RWPE1 (cell line): ENCODE measurements around the gene ASCL1.

ENCODE experiments used
- CTCF ChIA-PET: fragments of 350-600 bp; sonication (Branson Sonifier 250); formaldehyde crosslinking; extraction: SDS; loops from one replicate; lab custom pipeline; 2021; lab: Yijun Ruan, JAX
- POLR2A ChIA-PET: fragments of 400-600 bp; formaldehyde crosslinking; extraction: SDS; loops from one replicate; lab custom pipeline; 2020; ENCODE audit warnings: antibody characterized with exemption; ENCODE audit not compliant: low non-redundant PET; lab: Yijun Ruan, JAX
- DNase-seq: peaks from one replicate; pipeline ENCODE4 v3.0.0; 2012; ENCODE audit warnings: low spot score
- H3K27ac ChIP-seq: fragments of 450-650 bp; 2 replicates; pipeline ENCODE4 v1.5.1; 2017
- TF ChIP-seq, protein P1 (sequence below): fragments of 450-650 bp; conservative IDR thresholded peaks from 2 replicates; pipeline ENCODE4 v1.5.1; 2017; ENCODE audit warnings: low read depth, mild to moderate bottlenecking

Gene ASCL1

DNA sequence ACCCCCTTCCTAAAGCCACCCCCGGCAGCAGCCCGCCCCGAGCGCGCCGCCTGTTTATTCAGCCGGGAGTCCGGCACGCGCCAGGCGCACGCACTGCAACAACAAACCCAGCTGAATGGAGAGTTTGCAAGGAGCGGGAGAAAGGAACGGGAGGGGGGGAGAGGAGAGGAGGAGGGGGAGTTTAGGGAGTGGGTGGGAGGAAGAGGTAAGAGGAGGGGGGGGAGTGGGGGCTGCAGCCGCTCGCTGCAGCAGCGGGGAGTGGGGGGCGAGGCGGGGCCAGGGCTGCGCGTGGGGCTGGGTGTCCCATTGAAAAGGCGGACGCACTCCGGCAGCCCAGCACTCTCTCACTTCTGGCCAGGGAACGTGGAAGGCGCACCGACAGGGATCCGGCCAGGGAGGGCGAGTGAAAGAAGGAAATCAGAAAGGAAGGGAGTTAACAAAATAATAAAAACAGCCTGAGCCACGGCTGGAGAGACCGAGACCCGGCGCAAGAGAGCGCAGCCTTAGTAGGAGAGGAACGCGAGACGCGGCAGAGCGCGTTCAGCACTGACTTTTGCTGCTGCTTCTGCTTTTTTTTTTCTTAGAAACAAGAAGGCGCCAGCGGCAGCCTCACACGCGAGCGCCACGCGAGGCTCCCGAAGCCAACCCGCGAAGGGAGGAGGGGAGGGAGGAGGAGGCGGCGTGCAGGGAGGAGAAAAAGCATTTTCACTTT lies at the start of gene ASCL1:
Gene ASCL1, plus strand, starts transcription at position 336 of the 712 bp plus-strand sequence. CDS start 571 bp downstream, outside the sequence.
- DNase-seq: no peak
- CTCF ChIA-PET: interaction anchor here (0.6 to 0.7 kb wide), 2 partner anchors 591 to 1070 kb away, joined by 4 read pairs; no protein-coding TSS in a partner anchor
- POLR2A ChIA-PET: no interaction called here
- H3K27ac ChIP-seq: no peak within 1 kb of the TSS
- TF ChIP-seq, protein P1, sequence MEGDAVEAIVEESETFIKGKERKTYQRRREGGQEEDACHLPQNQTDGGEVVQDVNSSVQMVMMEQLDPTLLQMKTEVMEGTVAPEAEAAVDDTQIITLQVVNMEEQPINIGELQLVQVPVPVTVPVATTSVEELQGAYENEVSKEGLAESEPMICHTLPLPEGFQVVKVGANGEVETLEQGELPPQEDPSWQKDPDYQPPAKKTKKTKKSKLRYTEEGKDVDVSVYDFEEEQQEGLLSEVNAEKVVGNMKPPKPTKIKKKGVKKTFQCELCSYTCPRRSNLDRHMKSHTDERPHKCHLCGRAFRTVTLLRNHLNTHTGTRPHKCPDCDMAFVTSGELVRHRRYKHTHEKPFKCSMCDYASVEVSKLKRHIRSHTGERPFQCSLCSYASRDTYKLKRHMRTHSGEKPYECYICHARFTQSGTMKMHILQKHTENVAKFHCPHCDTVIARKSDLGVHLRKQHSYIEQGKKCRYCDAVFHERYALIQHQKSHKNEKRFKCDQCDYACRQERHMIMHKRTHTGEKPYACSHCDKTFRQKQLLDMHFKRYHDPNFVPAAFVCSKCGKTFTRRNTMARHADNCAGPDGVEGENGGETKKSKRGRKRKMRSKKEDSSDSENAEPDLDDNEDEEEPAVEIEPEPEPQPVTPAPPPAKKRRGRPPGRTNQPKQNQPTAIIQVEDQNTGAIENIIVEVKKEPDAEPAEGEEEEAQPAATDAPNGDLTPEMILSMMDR: no peak

DNA sequence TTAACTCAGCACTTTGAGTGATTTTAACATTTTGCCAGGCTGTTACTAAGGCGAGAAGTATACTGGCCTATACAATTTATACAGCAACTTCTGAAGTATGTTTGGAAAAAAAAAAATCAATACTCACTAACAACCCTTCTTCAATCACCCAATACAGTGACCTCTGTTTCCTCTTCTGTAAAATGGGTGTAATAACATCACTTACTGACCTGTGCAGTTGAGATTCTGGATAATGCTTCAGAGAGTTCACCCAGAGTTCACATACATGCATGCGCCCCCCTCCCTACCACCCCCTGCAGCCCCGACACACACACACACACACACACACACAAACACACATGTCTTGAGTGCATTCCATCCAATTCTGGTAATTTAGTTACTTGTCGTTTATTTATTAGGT lies 49.6 kb upstream of the ASCL1 start:
- DNase-seq: no peak
- ChIA-PET CTCF (no interaction called here), POLR2A (no interaction called here)

DNA sequence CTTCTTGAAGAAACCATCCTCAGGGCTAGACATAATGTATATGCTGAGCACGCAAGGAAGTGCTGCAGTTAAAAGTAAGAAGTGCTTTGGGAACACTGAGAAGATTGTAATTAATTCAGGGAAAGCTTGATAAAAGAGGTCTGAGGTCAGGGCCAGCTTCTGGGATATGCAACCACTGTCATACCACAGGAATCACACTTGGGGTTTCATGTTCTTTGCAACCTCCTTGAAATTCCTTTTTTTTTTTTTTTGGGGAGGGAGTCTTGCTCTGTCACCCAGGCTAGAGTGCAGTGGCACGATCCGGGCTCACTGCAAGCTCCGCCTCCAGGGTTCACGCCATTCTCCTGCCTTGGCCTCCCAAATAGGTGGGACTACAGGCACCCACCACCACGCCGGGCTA lies 47.3 kb upstream of the ASCL1 start:
- no peak overlapping the region for H3K27ac ChIP-seq
- TF ChIP-seq, protein P1: no peak
- ChIA-PET CTCF (no interaction called here), POLR2A (no interaction called here)
- no peak for DNase-seq

More for the DNA sequence above, 49.6 kb upstream of the ASCL1 start:
- H3K27ac ChIP-seq: no peak overlapping the region
- TF ChIP-seq, protein P1: no peak

DNA sequence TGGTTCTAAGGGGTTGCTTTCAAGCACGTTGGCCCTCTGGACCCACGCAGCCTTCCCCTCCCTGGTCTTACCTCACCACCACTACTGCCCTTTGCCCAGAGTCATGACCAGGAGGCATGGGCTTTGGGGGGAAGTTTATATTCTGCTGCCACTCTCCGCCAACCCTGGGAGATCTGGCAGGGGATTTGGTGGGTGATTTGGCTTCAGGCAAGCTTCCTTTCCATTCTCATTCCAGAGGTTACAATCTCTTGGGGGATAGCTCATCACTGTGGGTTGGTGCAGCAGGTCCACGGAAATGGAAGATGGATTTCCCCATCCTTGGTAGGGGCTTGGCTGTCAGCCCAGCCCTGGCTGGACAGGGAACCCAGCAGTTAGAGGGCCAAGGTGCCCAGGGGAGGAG lies 46.7 kb upstream of the ASCL1 start:
- no peak overlapping the region for H3K27ac ChIP-seq
- CTCF ChIA-PET: no interaction called here
- DNase-seq: no peak
- TF ChIP-seq, protein P1: no peak
- POLR2A ChIA-PET: no interaction called here

DNA sequence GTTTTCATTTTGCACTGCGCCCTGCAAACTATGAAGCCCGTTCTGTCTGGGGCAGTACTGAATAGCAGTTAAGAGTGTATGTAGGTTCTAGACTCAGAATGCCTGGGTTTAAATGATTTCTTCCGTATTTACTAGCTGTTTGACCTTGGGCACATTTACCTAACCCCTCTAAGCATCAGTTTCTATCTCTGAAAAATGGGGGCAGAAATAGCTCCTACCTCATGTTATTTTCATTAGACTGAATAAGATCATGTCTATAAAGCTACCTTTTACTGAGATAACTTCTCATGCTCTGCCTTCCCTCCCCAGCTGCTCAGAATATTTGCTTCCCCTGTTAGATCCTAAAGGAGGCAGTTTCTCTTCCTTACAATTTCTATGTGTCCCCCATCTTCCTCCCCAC lies 46.2 kb upstream of the ASCL1 start:
- TF ChIP-seq, protein P1: no peak
- no peak overlapping the region for H3K27ac ChIP-seq
- DNase-seq: no peak
- POLR2A ChIA-PET: no interaction called here
- CTCF ChIA-PET: no interaction called here

DNA sequence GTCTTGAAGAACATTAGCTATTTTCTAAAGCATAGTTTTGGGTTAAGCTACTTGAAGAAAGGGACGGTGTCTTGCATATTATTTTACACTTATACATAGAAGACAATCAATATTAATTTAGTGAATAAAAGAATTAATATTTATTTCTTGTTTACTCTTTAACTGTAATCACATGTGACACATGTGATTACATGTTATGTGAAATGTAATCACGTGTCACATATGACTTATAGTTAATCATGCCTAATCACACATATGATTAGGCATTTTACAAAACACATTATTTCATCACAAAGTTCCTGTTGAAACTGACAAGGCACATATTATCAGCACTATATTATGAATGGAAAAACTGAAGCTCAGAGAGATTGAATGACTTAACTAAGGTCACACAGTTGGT lies 45.2 kb upstream of the ASCL1 start:
- no peak for DNase-seq
- CTCF ChIA-PET: no interaction called here
- POLR2A ChIA-PET: no interaction called here
- TF ChIP-seq, protein P1: no peak
- no peak overlapping the region for H3K27ac ChIP-seq
